ENCODE measurements around the gene COLGALT1.
"Not testable (repeated sequence)": the region's sequence is repeated elsewhere in the genome, so short reads cannot be mapped to it uniquely, and the experiment has no call there.

COLGALT1 gene

DNA sequence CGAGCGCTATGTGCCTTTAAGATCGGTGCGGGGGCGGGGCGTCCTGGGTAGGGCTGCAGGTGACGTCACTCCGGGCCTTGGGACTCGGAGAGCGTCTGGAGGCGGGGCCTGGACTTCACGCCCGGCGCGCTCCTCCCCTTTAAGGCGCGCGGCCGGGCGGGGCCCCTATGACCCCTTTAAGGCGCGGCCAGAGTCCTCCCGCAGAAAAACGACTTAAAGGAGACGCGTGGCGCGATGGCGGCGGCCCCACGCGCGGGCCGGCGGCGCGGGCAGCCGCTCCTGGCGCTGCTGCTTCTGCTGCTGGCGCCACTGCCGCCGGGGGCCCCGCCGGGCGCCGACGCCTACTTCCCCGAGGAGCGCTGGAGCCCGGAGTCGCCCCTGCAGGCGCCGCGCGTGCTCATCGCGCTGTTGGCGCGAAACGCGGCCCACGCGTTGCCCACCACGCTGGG is at the start of gene COLGALT1:
Gene COLGALT1 (plus strand): TSS at position 170 of the 449 bp plus-strand sequence. CDS start 65 bp downstream, at position 235.
- peak; percentile 99 for DNase-seq

DNA sequence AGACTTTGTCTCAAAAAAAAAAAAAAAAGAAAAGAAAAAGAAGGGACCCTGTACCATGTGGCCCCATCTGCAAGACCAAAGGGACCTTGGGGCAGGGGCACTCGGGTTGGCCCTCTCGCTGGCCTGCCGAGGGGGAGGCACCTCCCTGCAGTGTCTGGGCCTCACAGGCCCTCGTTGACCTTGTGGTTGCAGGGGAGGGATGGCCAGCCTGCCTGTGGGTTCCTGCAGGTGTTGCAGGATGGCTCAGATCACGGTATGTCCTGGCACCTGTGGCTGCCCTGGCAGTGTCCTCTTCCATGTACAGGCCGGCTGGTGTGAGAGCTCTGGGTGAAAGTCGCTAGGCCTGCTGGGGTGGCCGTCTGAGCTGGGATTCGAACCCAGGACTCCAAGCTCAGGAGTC is 48.7 kb upstream of the COLGALT1 start:
- DNase-seq: no peak

DNA sequence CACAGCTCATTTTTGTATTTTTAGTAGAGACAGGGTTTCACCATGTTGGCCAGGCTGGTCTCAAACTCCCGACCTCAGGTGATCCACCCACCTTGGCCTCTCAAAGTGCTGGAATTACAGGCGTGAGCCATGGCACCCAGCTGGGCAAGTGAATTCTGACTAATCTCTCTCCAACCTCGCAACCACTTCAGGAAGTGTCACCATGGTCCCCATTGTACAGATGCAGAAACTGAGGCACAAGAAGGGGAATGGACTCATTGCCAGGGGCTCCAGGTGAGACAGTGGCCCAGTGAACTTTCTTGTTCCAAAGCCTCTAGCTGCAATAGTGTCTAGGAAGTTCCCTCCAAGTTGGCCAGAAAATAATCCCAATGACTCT is 46.9 kb upstream of the COLGALT1 start:
- DNase-seq: not testable (repeated sequence)

DNA sequence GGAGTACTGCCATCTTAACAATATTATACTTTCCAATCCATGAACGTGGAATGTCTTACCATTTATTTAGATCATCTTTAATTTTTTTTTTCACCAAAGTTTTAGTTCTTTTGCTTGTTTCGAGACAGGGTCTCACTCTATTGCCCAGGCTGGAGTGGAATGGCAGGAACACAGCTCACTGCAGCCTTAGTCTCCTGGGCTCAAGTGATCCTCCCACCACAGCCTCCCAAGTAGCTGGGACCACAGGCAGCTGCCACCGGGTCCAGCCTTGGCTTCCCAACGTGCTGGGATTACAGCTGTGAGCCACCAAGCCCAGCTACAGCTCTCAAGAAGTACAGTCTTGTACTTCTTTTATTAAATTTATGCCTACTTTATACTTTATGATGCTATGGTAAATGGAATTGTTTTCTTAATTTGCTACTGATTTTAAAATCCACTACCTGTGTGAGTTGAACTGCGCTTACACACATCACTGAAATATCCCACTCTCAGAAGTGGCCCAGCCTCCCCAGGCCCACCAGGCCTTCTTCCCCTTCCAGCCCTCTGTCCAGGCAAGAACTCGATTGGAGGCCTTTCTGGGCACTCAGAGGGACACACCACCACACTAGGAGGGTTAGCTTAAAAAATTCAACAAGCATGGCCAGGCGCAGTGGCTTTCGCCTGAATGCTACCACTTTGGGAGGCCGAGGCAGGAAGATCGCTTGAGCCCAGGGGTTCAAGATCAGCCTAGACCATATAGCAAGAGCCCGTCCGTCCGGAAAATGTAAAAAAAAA is 45.0 kb upstream of the COLGALT1 start:
- DNase-seq: no peak

DNA sequence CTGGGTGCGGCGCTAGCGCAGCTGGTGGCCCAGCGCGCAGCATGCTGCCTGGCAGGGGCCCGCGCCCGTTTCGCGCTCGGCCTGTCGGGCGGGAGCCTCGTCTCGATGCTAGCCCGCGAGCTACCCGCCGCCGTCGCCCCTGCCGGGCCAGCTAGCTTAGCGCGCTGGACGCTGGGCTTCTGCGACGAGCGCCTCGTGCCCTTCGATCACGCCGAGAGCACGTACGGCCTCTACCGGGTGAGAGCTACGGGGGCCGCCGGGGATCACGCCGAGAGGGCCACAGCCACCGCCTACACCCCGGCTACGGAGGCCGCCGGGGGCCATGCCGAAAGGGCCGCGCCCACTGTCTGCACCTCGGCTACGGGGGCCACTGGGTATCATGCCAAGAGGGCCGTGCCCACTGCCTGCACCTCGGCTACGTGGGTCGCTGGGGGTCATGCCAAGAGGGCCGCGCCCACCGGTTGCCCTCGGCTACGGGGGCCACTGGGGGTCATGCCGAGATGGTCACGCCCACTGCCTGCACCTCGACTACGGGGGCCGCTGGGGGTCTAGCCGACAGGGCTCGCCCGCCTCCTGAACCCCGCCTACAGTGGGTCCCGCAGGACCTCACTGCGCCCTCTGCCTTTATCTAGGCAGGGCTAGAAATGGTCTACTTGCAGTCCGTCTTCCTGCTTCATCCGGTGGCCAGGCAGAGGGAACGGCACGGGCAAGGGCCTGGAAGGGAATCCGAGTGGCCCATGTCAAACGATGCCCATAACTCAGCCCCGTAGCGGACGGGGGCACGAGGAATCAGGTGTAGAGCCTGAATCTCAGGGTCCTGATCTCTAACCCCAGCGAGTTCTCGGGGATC is 43.5 kb upstream of the COLGALT1 start:
- peak; percentile 55 to 86 for DNase-seq

DNA sequence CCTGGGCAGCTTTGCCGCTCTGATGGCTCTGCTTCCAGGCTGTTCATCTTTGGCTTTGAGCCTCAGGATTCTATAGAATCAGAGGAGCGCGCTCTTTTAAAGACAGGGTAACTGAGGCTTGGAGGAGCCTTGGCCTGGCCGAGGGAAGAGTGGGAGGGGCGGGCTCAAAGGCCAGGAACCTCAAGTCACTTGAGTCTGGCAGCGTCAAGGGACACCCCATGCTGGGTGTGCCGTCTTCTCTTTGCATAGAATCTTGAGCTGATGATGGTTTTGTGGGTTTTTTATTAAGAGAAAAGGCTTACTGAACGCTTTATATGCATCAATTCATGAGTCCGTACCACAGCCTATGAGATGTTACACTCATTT is 42.9 kb upstream of the COLGALT1 start:
- no peak for DNase-seq

DNA sequence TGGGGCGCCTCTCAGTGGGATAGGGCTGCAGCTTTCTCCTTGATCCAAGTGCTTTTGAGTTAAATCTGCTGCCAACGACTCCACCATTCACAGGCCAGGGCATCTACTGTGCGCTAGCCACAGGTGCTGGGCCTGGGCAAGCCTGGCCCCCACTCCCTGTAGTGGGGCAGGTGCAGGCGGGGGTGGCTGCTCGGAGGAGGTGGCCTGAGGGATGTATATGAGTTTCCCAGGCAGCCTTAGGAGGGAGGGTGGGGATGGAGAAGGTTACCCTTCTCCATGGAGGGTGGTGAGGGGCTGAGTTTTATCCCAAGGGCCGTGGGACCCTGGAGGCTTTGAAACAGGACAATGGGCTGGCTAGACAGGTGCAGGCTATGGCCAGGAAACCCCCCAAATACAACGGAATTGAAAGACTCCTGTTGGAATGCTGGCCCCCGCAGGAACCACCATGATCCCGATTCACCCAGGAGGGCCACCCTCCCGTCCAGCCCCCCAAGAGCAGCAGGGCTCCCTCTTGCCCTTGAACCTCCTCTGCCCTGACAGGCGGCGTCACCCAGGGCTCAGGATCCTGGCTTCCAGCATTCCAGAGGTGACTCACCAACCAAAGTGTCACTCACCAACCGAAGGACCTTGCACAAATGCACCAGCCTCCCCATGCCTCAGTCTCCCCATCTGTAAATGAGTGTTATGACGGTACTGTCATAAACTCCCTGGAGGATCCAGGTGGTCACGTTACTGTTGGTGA is 39.9 kb upstream of the COLGALT1 start:
- no peak for DNase-seq

DNA sequence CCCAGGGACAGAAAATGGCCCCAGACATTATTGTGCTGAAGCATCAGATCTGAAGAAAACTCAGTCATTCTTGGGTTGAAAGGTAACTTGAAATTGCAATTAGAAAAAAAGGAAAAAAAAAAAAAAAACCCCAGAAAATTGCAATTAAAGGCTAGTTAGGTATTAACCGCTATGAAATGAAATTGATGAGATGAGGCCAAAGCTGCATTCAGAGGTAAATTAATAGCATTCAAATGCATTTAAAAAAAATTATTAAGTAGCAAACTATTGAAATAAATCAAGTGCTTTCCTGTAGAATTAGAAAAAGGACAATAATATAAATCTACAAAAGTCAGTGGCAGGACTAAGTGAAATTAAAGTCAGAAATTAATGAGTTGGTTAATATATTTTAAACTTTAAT is 37.6 kb upstream of the COLGALT1 start:
- DNase-seq: no peak

DNA sequence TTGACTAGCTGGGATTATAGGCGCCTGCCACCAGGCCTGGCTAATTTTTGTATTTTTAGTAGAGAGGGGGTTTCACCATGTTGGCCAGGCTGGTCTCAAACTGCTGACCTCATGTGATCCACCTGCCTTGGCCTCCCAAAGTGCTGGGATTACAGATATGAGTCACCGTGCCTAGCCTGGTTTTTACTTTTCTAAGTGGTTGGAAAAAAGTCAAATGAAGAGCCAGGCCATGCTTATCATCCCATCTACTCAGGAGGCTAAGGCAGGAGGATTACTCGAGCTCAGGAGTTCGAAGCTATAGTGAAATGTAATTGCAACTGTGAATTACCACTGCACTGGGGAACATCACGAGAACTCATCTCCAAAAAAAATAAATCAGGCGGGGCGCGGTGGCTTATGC is 36.8 kb upstream of the COLGALT1 start:
- not testable (repeated sequence) for DNase-seq

DNA sequence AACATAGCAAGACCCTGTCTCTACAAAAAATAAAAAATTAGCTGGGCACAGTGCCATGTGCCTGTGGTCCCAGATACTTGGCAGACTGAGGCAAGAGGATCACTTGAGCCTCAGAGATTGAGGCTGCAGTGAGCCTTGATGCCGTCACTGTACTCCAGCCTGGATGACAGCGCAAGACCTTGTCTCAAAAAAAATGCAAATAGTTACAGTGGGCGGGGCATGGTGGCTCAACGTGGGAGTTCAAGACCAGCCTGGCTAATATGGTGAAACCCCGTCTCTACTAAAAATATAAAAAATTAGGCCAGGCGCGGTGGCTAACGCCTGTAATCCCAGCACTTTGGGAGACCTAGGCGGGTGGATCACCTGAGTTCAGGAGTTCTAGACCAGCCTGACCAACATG is 35.5 kb upstream of the COLGALT1 start:
- no peak for DNase-seq

DNA sequence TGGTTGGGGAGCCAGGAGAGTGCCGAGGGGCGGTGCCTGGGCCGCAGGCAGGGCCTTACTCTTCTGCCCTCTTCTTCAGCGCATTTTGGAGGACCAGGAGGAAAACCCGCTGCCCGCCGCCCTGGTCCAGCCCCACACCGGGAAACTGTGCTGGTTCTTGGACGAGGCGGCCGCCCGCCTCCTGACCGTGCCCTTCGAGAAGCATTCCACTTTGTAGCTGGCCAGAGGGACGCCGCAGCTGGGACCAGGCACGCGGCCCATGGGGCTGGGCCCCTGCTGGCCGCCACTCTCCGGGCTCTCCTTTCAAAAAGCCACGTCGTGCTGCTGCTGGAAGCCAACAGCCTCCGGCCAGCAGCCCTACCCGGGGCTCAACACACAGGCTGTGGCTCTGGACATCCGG is 34.6 kb upstream of the COLGALT1 start:
- DNase-seq: no peak

DNA sequence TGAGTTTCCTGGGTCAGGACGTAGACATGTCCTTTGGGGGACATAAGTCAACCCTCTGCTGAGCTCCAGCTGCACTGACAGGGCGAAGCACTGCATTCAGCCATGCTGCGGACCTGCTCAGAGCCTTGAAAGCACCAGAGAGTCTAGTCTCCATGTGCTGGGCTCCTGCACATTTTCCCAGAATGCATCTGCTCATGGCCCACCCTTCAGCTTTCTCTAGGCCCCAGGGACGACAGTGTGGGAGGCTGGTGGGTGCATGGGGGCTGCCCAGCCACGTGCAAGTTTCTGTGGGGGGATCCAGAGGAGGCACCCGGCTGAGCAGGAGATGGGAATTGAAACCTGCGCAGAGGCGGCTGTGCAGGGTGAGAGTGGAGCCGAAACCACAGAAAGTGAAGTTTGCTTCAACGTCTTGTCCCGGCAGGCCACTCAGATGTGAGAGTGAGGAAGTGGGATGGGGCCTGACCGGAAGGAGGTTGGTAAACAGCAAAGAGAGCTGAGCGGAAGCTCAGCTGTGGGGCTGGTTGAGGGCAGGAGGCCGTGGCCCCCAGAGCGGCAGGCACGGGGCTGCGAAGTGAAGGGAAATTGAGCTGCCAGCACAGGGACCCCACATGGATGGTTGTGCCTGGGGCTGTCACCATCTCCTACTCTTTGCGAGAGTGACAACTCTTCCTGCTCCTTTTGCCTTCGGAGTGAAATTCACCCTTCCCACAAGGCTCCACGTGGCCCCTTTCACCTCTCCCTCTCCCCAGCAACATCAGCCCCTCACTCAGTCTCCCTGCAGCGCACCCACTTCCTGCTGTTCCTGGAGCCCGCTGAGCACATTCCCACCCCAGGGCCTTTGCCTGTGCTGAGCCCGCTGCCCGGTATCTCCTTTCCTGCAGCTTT is 32.2 kb upstream of the COLGALT1 start:
- no peak for DNase-seq

DNA sequence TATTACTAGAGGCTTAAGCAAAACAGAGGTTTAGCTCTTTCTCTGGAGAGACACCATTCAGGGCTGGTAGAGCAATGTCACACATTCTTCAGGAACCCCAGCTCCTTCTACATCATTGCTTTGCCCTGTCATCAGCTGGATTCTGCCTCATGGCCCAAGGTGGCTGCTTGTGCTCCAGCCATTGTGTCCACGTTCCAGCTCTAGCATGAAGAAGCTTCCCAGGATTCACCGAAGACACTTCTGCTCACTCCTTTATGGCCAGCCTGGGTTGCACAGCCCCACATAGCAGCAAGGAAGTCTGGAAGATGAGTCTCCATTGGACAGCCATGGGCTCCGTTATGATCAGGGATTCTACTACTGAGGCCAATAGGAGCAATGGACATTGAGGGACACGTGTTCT is 30.8 kb upstream of the COLGALT1 start:
- DNase-seq: no peak

DNA sequence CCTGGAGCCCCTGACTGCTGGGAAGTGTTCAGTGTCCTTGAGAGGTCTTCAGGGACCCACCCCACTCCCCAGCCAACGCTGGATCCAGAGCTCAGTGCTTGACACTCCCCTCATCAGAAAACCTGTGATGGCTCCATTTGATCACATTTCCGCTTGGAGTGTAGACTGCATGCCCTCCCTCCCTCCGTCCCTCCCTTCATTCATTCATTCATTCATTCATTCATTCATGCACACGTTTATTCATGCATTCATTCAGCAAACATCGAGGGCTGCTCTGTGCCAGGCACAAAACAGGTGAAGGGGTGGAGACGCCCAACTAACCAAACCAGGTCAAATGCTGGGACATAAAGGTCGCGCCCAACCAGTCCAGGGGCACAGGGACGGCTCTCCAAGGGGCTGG is 30.3 kb upstream of the COLGALT1 start:
- no peak for DNase-seq

DNA sequence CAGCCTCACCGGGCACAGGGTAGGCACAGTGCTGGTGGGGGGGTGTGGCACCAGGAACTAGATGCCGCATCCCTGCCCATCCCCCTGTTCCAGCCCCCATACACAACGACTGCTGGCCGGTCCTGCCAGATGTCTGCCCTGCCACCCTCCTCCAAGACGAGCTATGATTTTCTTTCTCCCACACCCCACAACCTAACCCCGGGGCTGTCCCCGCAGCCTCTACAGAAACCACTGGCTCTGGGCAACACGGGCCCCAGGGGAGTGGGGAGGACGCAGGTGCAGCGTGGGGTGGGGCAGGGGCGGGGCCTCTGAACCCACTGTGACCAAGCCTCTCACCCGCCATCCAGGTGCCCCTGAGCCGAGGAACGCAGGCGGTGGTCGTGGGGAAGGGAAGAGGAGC is 28.5 kb upstream of the COLGALT1 start:
- DNase-seq: no peak

DNA sequence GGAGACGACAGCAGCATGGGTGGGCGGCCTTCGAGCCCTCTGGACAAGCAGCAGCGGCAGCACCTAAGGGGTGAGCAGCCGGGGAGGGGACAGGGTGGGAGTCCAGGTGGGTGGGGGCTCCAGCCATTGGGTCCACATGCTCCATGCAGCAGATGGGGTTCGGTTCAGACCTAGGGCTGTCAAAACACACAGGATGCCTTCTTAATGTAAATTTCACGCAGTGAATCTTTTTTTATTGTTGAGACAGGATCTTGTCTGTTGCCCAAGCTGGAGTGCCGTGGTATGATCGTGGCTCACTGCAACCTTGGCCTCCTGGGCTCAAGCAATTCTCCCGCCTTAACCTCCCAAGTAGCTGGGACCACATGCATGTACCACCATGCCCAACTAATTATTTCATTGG is 28.1 kb upstream of the COLGALT1 start:
- DNase-seq: no peak

DNA sequence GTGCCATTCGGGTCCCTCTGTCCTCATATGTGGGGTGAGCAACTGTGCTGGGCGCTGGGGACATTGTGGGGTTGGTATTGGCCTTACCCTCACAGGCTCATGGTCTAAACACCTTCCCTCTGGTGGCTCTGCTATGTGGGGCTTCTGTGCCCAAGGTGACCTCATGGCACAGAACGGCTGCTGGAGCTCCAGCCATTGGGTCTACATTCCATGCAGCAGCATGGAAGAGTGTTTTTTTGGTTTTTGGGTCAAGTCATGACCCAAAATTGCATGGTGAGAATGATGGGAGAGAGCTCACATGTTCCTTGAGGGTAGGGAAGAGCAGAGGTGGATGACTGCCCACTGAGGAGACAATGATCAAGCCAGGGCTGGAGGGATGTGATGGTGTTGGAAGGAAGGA is 26.8 kb upstream of the COLGALT1 start:
- DNase-seq: no peak

DNA sequence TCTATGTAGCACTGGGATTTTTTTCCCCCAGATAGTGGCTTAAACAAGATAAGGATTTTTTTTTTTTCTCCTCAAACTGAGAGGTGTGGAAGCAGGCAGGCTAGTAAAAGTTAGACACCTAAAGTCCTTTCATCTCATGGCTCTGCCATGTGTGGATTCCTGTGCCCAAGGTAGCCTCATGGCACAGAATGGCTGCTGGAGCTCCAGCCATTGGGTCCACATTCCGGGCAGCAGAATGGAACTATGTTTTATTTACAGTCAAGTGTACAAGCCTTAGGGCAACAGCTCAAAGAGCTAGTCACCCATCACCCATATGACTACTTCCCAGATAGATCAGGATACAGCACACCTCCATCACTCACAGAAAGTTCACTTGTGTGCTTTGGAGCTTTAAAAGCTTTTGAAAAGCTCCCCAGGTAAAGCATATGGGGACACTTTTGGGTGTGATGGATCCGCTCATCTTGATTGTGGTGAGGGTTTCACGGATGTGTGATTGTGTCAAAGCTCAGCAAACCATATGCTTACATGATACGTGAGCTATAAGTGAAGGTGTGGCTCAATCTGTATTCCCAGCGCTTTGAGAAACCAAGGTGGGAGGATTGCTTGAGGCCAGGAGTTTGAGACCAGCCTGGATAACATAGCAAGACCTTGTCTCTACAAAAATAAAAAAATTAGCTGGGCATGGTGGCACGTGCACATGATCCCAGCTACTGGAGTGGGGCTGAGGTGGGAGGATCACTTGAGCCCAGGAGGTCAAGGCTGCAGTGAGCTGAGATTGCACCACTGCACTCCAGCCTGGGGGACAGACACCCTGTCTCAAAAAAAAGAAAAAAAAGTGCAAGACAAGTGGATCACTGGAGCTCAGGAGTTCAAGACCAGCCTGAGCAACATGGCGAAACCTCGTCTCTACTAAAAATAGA is 25.9 kb upstream of the COLGALT1 start:
- DNase-seq: no peak

DNA sequence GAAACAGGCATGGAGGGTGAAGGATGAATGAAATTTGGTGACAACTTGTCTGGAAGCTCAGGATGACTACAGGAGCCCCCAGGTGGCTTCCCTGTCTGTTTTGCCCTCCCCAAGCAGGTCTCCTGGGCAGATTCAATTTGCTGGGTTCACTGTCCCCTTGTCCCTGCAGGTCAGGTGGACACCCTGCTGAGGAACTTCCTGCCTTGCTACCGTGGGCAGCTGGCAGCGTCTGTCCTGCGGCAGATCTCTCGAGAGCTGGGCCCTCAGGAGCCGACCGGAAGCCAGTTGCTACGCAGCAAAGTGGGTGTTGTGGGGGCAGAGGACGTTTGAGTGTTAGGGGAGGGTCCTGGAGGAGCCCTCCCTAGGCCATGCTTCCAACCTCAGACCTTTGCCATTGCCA is 24.9 kb upstream of the COLGALT1 start:
- DNase-seq: peak; percentile 11 to 38

DNA sequence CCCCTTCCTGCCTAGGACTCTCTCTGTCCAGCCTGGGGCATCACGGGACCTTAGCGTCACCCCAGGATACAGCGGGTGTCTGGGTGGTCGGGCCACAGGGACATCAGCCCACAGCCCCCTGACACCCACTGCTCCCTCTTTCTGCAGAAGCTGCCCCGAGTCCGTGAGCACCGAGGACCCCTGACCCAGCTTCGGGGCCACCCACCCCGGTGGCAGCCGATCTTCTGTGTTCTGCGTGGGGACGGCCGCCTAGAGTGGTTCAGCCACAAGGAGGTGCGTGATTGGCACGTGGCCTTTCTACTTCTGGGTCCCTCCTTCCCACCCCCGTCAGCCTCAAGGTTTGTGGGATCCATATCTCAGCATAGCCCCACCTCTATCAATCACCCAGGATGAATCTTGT is 23.3 kb upstream of the COLGALT1 start:
- DNase-seq: no peak

DNA sequence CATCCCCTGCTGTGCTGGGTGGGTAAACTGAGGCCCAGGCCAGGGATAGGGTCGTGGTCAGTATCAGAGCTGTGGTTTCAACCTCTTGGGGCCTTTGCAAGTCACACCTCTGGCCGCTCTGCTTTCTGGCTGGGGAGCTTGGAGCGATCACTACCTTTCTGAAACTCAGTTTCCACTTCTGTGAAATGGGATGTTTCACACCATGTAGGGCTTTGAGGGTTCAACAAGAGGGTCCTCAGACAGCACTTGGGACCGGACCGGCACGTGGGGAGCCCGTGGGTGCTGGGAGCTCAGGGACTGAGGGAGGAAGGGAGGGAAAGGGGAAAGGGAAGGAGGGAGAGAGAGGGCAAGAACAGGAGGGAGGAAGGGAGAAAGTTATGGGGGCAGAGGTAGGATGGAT is 22.9 kb upstream of the COLGALT1 start:
- no peak for DNase-seq
